ENCODE results near the gene SLC1A5.

DNA sequence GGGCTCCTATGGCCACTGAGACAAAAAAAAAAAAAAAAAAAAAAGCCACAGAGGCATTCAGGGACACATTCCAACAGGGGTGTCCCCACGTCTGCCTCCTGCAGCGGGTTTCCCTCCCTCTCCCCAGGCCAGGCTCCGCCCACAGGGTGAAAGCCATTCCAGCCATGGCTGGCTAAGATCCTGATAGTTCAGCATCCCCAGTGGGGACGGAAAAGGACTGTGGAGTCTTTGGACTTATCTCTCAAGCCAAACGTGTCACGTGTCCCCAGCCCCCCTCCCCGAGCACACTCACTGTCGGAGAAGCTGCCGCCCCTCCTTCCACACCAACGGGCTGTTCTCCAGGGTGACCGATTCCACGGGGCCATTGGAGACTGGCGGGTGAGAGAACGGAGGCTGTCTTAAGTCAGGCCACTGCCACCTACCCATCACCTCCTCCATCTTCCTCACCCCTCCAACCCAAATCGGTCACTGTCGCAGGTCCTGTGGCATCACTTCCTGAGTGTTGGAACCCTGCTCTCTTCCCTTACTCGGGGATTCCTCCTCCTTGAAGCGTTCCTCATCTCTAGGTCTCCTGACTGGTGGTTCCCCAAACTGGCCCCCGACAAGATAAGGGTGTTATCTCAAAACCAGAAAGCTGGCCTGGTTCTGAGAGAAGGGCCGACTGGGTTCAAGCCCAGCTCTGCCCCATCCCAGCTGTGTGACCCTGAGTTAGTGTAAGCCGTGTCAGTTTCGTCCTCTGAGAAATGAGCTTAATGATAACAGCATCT, 51.7 kb downstream of the SLC1A5 start:
- TF ChIP-seq CTCF (conservative IDR thresholded peaks at IDR 0.05 in 1 of 2, IDR thresholded peaks at IDR 0.05 in 1 of 2; ENCODE audit: low read depth in 1 of 2, low read length in 2 of 2) = no peak
- TF ChIP-seq EZH2 (IDR thresholded peaks at IDR 0.05; ENCODE audit: low read length, missing control alignments) = no peak
